Esophagus (tissue), 2 donors: ENCODE data around the gene PET100. TPM values are rescaled to one million over a fixed set of nuclear protein-coding genes. Genes with fewer than 3 reads are reported as not detected.
A peak's percentile ranks its signal among the peaks of the same experiment; 100 is the strongest.

ENCODE experiments used
- H3K27ac ChIP-seq, 2 donors: one replicate each; pipeline ENCODE4 v1.5.1; 2013; ENCODE audit warnings: low read depth in 2 of 2, mild to moderate bottlenecking in 2 of 2, inconsistent platforms in 1 of 2, low read length in 1 of 2, moderate library complexity in 1 of 2
- H3K27me3 ChIP-seq, 2 donors: one replicate each; pipeline ENCODE4 v1.6.1; 2013; ENCODE audit warnings: low read length in 2 of 2, control low read depth in 1 of 2, mild to moderate bottlenecking in 1 of 2; ENCODE audit not compliant: insufficient read depth in 2 of 2, control insufficient read depth in 1 of 2
- H3K36me3 ChIP-seq, 2 donors: one replicate each; pipeline ENCODE4 v1.6.1; 2013; ENCODE audit warnings: low read length in 1 of 2; ENCODE audit not compliant: control insufficient read depth in 2 of 2, insufficient read depth in 2 of 2
- H3K4me1 ChIP-seq, 2 donors: one replicate each; pipeline ENCODE4 v1.6.1; 2013; ENCODE audit warnings: low read length in 1 of 2; ENCODE audit not compliant: control insufficient read depth in 2 of 2, insufficient read depth in 2 of 2
- H3K4me3 ChIP-seq, 2 donors: one replicate each; pipeline ENCODE4 v1.5.1; 2013; ENCODE audit warnings: low read length in 2 of 2, mild to moderate bottlenecking in 2 of 2, low read depth in 1 of 2, moderate library complexity in 1 of 2
- H3K9me3 ChIP-seq, 2 donors: one replicate each; pipeline ENCODE4 v1.6.1; 2013; ENCODE audit warnings: mild to moderate bottlenecking in 2 of 2, low read depth in 1 of 2, low read length in 1 of 2, moderate library complexity in 1 of 2; ENCODE audit not compliant: control insufficient read depth in 2 of 2, insufficient read depth in 1 of 2
- WGBS, 2 donors: extraction: QIAGEN DNeasy Blood & Tissue Kit; methylation state at CpG; one replicate each; pipeline ENCODE4 v1.1.7; 2013; 5-methylcytosine and 5-hydroxymethylcytosine counted together
- polyA plus RNA-seq, 2 donors: library from polyadenylated mRNA; stranded (reverse); fragments of 200-250 nt; gene quantifications; one replicate each; pipeline ENCODE4 v1.2.3, GENCODE V29; 2013
- donor health status: healthy with polysubstance abuse.
- donor health status: Bipolar disorder and iron deficiency.

PET100 gene
- polyA plus RNA-seq, 2 donors = 81.3 to 234 TPM

GRCh38 chr19:7632340-7633203 is 3.0 kb downstream of the PET100 start:
- no peaks in the 10 kb centered on the region for H3K27me3 ChIP-seq
- no peak overlapping the region for H3K27ac ChIP-seq
- H3K4me1 ChIP-seq = peaks cover 6 to 22% of the 10 kb centered on the region in 2 donors
- 91 to 93% methylated on average over 37 to 40 of the region's 40 CpGs for WGBS, 2 donors
- H3K4me3 ChIP-seq = no peak overlapping the region
- H3K9me3 ChIP-seq = no peaks in the 10 kb centered on the region
- peaks cover 0 to 10% of the 10 kb centered on the region in 2 donors for H3K36me3 ChIP-seq

- H3K27ac ChIP-seq = no peak within 1 kb of the TSS
- H3K4me1 ChIP-seq = peaks cover 3 to 12% of the 10 kb centered on the region in 2 donors
- no peaks in the 10 kb centered on the region for H3K9me3 ChIP-seq
- H3K4me3 ChIP-seq = no peak within 1 kb of the TSS
- 13% methylated on average over 1 of the region's 2 CpGs; no CpG with 5 or more reads in 1 of the 2 donors for WGBS, 2 donors
- no peaks in the 10 kb centered on the region for H3K27me3 ChIP-seq
- H3K36me3 ChIP-seq = peaks cover 0 to 10% of the 10 kb centered on the region in 2 donors
Observed at GRCh38 chr19:7633698-7634097, 4.1 kb downstream of the PET100 start, which contains the start of gene PCP2. TSS of gene PCP2 (minus strand) at chr19:7633719. CDS start at chr19:7633457, 262 bp downstream.

GRCh38 chr19:7635670-7636069 is 6.1 kb downstream of the PET100 start:
- H3K4me1 ChIP-seq = peaks cover under 1 to 15% of the 10 kb centered on the region in 2 donors
- H3K9me3 ChIP-seq = no peaks in the 10 kb centered on the region
- H3K4me3 ChIP-seq = no peak overlapping the region
- WGBS, 2 donors = 48 to 49% methylated on average over 6 of the region's 6 CpGs
- H3K27me3 ChIP-seq = no peaks in the 10 kb centered on the region
- no peak overlapping the region for H3K27ac ChIP-seq
- peaks cover 0 to 24% of the 10 kb centered on the region in 2 donors for H3K36me3 ChIP-seq

DNA sequence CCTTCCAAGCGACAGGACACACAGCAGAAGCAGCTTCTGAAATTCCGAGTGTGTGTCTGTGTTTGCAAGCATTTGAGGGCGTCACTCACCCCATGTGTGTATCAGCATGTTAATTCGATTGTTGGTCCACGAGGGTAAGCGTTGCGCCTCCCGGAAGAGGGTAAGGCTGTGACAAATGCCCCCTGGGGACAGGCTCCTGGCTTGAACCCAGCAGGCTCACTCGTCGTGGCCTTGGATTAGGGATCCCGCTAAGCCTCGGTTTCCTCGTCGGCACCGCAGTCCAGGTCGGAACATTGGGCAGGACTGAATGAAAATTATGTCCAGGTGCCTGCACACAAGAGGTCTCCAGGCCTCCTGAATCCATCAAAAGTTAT is 6.7 kb downstream of the PET100 start:
- Histone ChIP-seq H3K27ac (peak overlapping the region; percentile 38 to 51), H3K27me3 (no peaks in the 10 kb centered on the region), H3K36me3 (peaks cover 0 to 24% of the 10 kb centered on the region in 2 donors), H3K4me3 (peak overlapping the region in 1 of 2 donors; percentile 33), H3K4me1 (peaks cover 0 to 13% of the 10 kb centered on the region in 2 donors), H3K9me3 (no peaks in the 10 kb centered on the region)
- 59 to 62% methylated on average over 16 of the region's 16 CpGs for WGBS, 2 donors

GRCh38 chr19:7636691-7637373 is 7.2 kb downstream of the PET100 start, which contains the start of gene STXBP2:
TSS of gene STXBP2 (plus strand) at chr19:7637110. CDS start at chr19:7637150, 40 bp downstream.
- 7% methylated on average over 53 to 61 of the region's 61 CpGs for WGBS, 2 donors
- H3K4me3 ChIP-seq = peak within 1 kb of the TSS; percentile 69 to 72
- H3K27me3 ChIP-seq = no peaks in the 10 kb centered on the region
- peak within 1 kb of the TSS; percentile 76 to 80 for H3K27ac ChIP-seq
- H3K36me3 ChIP-seq = peaks cover 0 to 24% of the 10 kb centered on the region in 2 donors
- peaks cover 0 to 13% of the 10 kb centered on the region in 2 donors for H3K4me1 ChIP-seq
- H3K9me3 ChIP-seq = no peaks in the 10 kb centered on the region

DNA sequence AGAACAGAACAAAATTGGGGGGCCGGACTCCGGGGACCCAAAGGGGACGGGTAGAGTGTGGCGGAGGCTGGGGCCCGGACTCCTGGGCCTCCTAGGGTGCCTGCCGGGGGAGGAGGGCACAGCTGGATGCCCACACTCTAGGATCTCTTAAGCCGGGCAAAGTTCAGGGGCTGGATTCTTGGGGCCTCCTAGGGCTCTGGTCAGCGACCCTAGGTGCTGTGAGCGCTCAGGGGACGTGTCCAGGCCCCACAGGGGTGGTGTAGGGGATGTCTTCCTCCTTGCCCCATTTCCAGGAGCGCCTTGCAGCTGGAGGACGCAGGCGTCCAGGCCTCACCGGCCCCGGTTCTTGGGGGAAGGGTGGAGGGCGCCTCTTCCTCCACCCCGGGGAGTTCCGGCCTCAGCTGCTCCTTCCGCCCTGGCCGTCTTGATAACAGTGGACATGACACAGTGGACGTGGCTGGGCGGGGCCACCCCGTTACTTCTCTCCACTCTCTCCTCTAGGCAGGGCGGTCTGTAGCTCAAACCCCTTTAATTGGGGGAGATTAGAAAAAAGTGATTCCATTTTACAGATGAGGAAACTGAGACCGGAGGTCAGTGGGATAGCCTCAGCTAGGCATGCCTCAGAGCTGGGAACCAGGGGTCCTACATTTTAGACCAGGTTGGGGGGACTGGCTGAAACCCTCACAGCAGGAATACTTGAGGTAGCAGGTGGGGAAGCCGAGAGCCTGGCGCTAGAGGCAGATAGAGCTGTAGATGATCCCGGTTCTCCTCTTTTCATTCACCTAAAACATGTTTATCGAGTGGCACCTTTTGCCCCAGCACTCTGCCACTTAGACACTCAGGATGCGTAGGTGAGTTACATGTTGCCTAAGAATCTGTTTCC is 8.0 kb downstream of the PET100 start:
- Histone ChIP-seq H3K27me3 (no peaks in the 10 kb centered on the region), H3K4me3 (peak overlapping the region; percentile 69 to 72), H3K27ac (peak overlapping the region; percentile 76 to 80), H3K9me3 (no peaks in the 10 kb centered on the region), H3K4me1 (peaks cover 0 to 13% of the 10 kb centered on the region in 2 donors), H3K36me3 (peaks cover 0 to 23% of the 10 kb centered on the region in 2 donors)
- 34% methylated on average over 26 to 30 of the region's 30 CpGs for WGBS, 2 donors

- H3K36me3 ChIP-seq = peaks cover 0 to 22% of the 10 kb centered on the region in 2 donors
- no peak overlapping the region for H3K4me3 ChIP-seq
- peaks cover 0 to 13% of the 10 kb centered on the region in 2 donors for H3K4me1 ChIP-seq
- H3K27ac ChIP-seq = no peak overlapping the region
- 79 to 80% methylated on average over 12 of the region's 12 CpGs for WGBS, 2 donors
- no peaks in the 10 kb centered on the region for H3K9me3 ChIP-seq
- no peaks in the 10 kb centered on the region for H3K27me3 ChIP-seq
Observed at GRCh38 chr19:7638802-7639465, 9.3 kb downstream of the PET100 start.

DNA sequence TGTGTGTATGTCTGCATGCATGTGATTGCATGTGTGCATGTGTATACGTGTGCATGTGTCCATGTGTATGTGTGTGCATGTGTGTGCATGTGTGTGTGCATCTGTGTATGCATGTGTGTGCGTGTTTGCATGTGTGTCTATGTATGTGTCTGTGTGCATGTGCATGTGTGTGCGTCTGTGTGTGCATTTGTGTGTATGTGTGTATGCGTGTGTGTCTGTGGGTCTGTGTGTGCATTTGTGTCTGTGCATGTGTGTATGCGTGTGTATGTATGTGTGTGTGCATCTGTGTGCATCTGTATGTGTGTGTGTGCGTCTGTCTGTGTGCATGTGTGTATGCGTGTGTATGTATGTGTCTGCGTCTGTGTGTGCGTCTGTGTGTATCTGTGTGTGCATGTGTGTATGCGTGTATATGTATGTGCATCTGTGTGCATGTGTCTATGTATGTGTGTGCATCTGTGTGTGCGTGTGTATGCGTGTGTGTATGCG is 10.3 kb downstream of the PET100 start:
- no peak overlapping the region for H3K27ac ChIP-seq
- H3K27me3 ChIP-seq = no peaks in the 10 kb centered on the region
- H3K4me1 ChIP-seq = peaks cover 0 to 13% of the 10 kb centered on the region in 2 donors
- no peaks in the 10 kb centered on the region for H3K9me3 ChIP-seq
- H3K4me3 ChIP-seq = no peak overlapping the region
- WGBS, 2 donors = 96 to 97% methylated on average over 13 of the region's 13 CpGs
- H3K36me3 ChIP-seq = peaks cover 0 to 24% of the 10 kb centered on the region in 2 donors
